Smooth muscle cell of the pulmonary artery (primary cell): Measurements from ENCODE around the gene OTUB2. TPM values are rescaled to one million over a fixed set of nuclear protein-coding genes. Genes with fewer than 3 reads are reported as not detected.

Experiments used
- total RNA-seq: library from RNA; depleted of rRNA; stranded (reverse); fragments of >200 nt; gene quantifications from 2 replicates; pipeline ENCODE4 v1.2.3, GENCODE V29; 2014

OTUB2 gene
- total RNA-seq = 1.8 and 1.9 TPM in 2 replicates

DNA sequence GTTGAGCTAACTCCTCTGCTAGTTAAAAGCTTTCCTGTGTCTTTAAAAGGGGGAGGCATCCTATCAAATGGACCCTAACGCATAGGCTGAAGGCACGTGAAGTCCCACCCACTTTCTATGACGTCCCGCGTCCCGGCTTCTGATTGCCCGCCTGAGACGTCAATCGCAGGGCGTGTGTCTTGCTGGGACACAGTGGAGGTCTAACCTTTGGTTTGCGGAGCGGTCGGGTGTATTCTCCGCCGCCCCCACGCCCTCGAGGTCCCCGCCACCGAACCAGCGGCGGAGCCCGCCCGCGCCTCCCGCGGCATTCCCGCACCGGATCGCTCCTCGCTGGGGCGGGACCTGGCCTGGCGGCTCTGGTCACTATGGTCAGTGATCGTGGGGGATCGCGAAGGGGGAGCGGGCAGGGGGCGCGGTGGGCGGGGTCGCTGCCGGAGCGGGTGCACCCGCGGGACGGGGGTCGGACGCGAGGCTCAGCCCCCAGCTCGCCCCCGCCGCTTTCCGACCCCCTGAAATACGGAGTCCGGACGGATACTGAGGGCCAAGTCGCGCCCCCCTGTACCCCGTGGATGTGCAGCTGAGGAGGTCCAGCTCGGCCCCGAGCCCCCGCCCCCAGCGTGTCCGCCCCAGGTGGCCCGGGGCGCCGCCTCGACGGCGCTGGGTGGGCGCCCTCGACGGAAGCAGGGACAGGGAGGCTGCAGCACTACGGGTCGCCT lies at the start of gene OTUB2:
Gene OTUB2 (plus strand): TSS at position 168 of the 716 bp plus-strand sequence. CDS start 198 bp downstream, at position 366.

DNA sequence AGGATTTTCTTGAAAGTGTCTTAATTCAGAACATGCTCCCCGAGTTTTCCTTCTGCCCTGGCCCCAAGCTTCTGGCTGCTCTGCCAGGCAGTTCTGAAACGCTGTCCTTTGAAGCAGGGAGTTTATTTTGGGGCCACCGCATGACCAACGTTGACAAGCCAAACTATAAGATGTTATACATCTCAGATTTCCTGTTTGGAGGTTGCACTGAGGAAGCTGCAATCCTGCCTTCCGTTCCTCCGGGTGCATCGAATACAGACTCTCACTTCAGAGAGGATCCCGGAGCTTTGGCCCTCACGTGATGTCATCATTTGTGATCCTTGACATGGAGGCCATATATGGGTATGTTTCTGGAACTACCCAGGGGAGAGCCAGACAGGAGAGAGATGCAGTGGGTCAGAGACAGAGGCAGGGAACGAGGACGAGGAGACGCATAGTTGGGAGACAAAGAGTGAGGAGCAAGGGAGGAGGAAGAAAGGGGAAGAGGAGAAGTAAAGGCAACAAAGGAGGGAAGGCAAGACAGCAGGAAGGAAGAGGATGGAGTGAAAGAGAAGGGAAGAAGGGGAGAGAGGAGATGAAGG lies 49.6 kb upstream of the OTUB2 start, which contains the start of gene ASB2:
Gene ASB2 (minus strand): TSS at position 94 of the 581 bp plus-strand sequence. CDS start 12,031 bp downstream, outside the sequence.

DNA sequence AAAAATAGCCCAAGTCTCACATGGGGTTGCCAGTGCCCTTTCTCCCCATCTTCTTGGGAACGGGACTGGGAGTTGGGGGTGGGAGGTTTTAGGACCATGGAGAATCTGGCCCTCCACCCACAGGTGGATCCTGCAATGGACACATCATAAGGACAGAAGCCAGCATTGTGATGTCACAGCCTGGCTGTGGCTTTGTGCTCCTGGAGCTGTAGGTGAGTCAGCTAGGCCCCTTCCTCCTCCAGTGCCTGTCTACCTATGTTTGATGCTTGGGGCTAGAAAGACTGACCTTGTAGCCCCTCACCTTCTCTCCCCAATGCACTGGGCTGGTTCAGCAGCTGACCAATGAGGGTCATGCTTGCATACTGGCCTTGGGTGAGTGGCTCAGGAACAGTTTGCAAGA lies 29.1 kb upstream of the OTUB2 start, which contains the start of gene CCDC197:
Gene CCDC197 (plus strand): TSS at position 220 of the 400 bp plus-strand sequence. CDS start 831 bp downstream, outside the sequence.

DNA sequence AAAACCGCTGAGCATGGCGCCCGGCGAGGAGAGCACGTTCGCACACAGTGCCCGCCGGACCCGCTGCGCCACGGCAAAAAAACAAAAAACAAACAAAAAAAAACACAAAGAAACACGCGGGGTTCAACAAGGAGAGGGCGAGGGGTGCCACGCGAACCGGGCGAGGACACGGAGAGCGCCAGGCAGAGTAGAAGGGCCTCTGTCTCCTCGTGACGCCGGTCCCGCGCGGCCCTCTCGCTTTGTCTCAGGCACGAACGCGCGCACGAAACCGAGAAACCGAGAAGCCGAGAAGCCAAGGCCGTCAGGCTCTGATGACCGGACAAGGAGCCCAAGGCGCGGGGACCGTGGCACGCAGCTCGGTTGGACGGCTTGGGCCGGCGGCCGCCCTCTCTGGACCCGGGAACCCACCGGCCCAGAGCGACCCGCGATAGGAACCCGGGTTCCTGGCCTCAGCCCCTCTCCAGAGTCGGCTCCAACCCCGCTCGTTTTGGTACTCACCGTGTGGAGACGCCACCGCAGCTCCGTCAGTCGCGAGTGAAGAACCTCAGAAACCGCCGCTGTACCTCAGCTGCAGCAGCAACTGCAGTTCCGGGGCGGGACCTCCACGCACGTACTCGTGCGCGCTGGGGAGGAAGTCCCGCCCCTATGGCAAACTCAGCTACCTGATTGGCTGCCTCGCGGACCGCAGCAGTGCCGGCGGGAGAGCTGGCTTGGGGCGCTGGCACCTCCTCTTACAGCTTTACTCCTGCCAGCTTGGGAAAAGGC lies 54.7 kb downstream of the OTUB2 start, which contains the start of the genes DDX24 and IFI27L1:
Gene DDX24 (minus strand): TSS at position 582 of the 765 bp plus-strand sequence. CDS start 1,460 bp downstream, outside the sequence.
Gene IFI27L1 (plus strand): TSS at position 690 of the 765 bp plus-strand sequence. CDS start 15,628 bp downstream, outside the sequence.

Other genes with a start within 250 kb of the OTUB2 start
- not detected in 2 replicates for gene PRIMA1, start 237.9 kb upstream of the OTUB2 start, total RNA-seq
- gene FAM181A, start 99.0 kb upstream of the OTUB2 start, total RNA-seq = not detected in 2 replicates
- 0.52 and 1.7 TPM in 2 replicates for gene ASB2, start 49.8 kb upstream of the OTUB2 start, total RNA-seq
- not detected in 2 replicates for gene CCDC197, start 29.0 kb upstream of the OTUB2 start, total RNA-seq
- gene DDX24, start 54.9 kb downstream of the OTUB2 start, total RNA-seq = 128 and 134 TPM in 2 replicates
- gene IFI27L1, start 55.0 kb downstream of the OTUB2 start, total RNA-seq = 8.7 and 11.1 TPM in 2 replicates
- 9.1 and 10.9 TPM in 2 replicates for gene IFI27, start 84.4 kb downstream of the OTUB2 start, total RNA-seq
- 77.0 and 98.4 TPM in 2 replicates for gene IFI27L2, start 103.3 kb downstream of the OTUB2 start, total RNA-seq
- gene PPP4R4, start 148.0 kb downstream of the OTUB2 start, total RNA-seq = 0.33 and 1.4 TPM in 2 replicates